OCI-LY1 (cell line): ENCODE data around the gene KRTAP3-2.

Experiments
- H2AFZ ChIP-seq: fragments of 200-600 bp; sonication (generic), shearing (Covaris generic); 2 replicates; pipeline ENCODE4 v1.6.0; 2014; ENCODE audit warnings: antibody characterized with exemption, mild to moderate bottlenecking, low read length
- H3F3A ChIP-seq: fragments of 200-600 bp; sonication (generic), shearing (Covaris generic); 2 replicates; pipeline ENCODE4 v1.6.0; 2014; ENCODE audit warnings: mild to moderate bottlenecking, antibody characterized with exemption, low read length, moderate library complexity; ENCODE audit not compliant: insufficient read depth
- H3K27ac ChIP-seq: fragments of 200-600 bp; sonication (generic); 2 replicates; pipeline ENCODE4 v1.5.1; 2014; ENCODE audit warnings: low read length, mixed run types, mild to moderate bottlenecking, low read depth; ENCODE audit not compliant: poor library complexity, severe bottlenecking
- H3K27me3 ChIP-seq: fragments of 200-600 bp; sonication (generic); 2 replicates; pipeline ENCODE4 v1.6.0; 2014; ENCODE audit warnings: antibody characterized with exemption, mild to moderate bottlenecking, low read length, moderate library complexity; ENCODE audit not compliant: insufficient read depth
- H3K36me3 ChIP-seq: fragments of 200-600 bp; sonication (generic); 2 replicates; pipeline ENCODE4 v1.6.1; 2014; ENCODE audit warnings: mild to moderate bottlenecking, antibody characterized with exemption, low read length, moderate library complexity, mixed read lengths; ENCODE audit not compliant: insufficient read depth
- H3K4me1 ChIP-seq: fragments of 200-600 bp; sonication (generic); 2 replicates; pipeline ENCODE4 v1.5.1; 2014; ENCODE audit warnings: mild to moderate bottlenecking, low read length, moderate library complexity; ENCODE audit not compliant: insufficient read depth, severe bottlenecking
- H3K4me2 ChIP-seq: fragments of 200-600 bp; sonication (generic), shearing (Covaris generic); 2 replicates; pipeline ENCODE4 v1.6.1; 2014; ENCODE audit warnings: low read length
- H3K4me3 ChIP-seq: fragments of 200-600 bp; sonication (generic); 2 replicates; pipeline ENCODE4 v1.5.1; 2014; ENCODE audit warnings: low read length, low read depth, mild to moderate bottlenecking, mixed read lengths; ENCODE audit not compliant: poor library complexity, severe bottlenecking
- H3K79me2 ChIP-seq: fragments of 200-600 bp; shearing (Covaris generic); 2 replicates; pipeline ENCODE4 v1.6.1; 2016; ENCODE audit warnings: mixed run types, low read length, mixed read lengths; ENCODE audit not compliant: insufficient read depth
- H3K9ac ChIP-seq: fragments of 200-600 bp; sonication (generic), shearing (Covaris generic); 2 replicates; pipeline ENCODE4 v1.6.1; 2014; ENCODE audit warnings: mild to moderate bottlenecking, low read length, mixed read lengths
- H3K9me2 ChIP-seq: fragments of 200-600 bp; sonication (generic), shearing (Covaris generic); 2 replicates; pipeline ENCODE4 v1.6.1; 2014; ENCODE audit warnings: low read depth, mild to moderate bottlenecking, low read length, mixed read lengths
- H3K9me3 ChIP-seq: fragments of 200-600 bp; shearing (Covaris generic); 2 replicates; pipeline ENCODE4 v1.6.1; 2014; ENCODE audit warnings: low read length, mixed read lengths
- H4K20me1 ChIP-seq: fragments of 200-600 bp; sonication (generic), shearing (Covaris generic); 2 replicates; pipeline ENCODE4 v1.6.0; 2016; ENCODE audit warnings: mild to moderate bottlenecking, low read length; ENCODE audit not compliant: insufficient read depth
- EZH2 ChIP-seq: fragments of 200-600 bp; sonication (generic), shearing (Covaris generic); IDR thresholded peaks from 2 replicates; pipeline ENCODE4 v1.8.0; 2017; ENCODE audit warnings: borderline replicate concordance, mixed run types, mild to moderate bottlenecking, antibody characterized with exemption, low read length, moderate library complexity, mixed read lengths
- TF ChIP-seq, protein P1 (sequence below): fragments of 200-600 bp; sonication (generic), shearing (Covaris generic); IDR thresholded peaks from 2 replicates; pipeline ENCODE4 v1.5.1; 2017; ENCODE audit warnings: mild to moderate bottlenecking, antibody characterized with exemption, low read length, moderate library complexity, mixed read lengths

The KRTAP3-2 gene

DNA sequence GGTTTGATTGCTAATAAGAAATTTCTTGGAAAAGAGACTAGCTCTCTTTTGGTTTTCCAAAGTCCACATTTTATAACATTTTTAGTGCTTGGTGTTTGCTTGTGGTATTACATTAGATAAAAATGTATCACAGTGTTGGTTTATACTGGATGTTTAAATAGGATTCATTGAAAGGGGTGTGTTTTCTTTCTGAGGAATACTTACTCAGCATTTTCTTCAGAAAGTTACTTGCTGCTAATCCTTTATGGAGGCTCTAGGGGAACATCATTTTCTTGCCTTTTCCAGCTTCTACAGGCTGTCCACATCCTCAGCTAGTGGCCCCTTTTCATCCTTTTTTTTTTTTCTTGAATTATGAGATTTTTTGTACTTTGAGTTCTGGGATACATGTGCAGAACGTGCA lies 32.1 kb downstream of the KRTAP3-2 start:
- Histone ChIP-seq H3K36me3 (no peaks in the 10 kb centered on the region), H3K9ac (no peak overlapping the region), H3K79me2 (no peaks in the 10 kb centered on the region), H3K27ac (no peak overlapping the region), H3F3A (no peaks in the 10 kb centered on the region), H3K4me1 (no peaks in the 10 kb centered on the region), H3K4me3 (no peak overlapping the region), H3K27me3 (no peaks in the 10 kb centered on the region), H3K9me3 (no peaks in the 10 kb centered on the region), H4K20me1 (no peaks in the 10 kb centered on the region), H3K9me2 (no peaks in the 10 kb centered on the region), H3K4me2 (no peak overlapping the region), H2AFZ (no peak overlapping the region)
- TF ChIP-seq, protein P1, sequence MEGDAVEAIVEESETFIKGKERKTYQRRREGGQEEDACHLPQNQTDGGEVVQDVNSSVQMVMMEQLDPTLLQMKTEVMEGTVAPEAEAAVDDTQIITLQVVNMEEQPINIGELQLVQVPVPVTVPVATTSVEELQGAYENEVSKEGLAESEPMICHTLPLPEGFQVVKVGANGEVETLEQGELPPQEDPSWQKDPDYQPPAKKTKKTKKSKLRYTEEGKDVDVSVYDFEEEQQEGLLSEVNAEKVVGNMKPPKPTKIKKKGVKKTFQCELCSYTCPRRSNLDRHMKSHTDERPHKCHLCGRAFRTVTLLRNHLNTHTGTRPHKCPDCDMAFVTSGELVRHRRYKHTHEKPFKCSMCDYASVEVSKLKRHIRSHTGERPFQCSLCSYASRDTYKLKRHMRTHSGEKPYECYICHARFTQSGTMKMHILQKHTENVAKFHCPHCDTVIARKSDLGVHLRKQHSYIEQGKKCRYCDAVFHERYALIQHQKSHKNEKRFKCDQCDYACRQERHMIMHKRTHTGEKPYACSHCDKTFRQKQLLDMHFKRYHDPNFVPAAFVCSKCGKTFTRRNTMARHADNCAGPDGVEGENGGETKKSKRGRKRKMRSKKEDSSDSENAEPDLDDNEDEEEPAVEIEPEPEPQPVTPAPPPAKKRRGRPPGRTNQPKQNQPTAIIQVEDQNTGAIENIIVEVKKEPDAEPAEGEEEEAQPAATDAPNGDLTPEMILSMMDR, result no peak
- no peak for TF ChIP-seq EZH2

DNA sequence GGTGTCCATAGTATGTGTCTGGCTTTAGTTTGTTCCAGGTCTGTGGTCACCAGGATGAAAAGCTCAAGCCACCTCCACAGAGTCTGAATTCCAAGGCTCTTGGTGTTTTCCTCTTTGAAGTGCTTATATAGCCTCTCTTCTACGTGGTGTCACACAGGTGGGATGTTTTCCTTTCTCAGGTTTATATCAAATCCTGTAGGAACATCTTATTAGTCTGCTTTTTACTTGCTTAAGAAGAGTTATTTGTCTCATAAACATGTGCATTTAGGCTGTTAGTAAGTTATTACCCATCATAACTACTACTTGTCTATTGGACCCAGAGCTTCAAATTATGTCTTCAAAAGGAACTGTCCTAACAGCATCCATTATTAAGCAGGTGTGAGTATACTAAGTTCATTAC lies 32.9 kb downstream of the KRTAP3-2 start, which contains the start of gene KRT39:
KRT39 (minus strand) TSS at position 101 of the 400 bp plus-strand sequence; CDS start at position 9, 92 bp downstream.
- Histone ChIP-seq H2AFZ (no peak within 1 kb of the TSS), H3K4me3 (no peak within 1 kb of the TSS), H3K79me2 (no peaks in the 10 kb centered on the region), H3K27ac (no peak within 1 kb of the TSS), H3F3A (no peaks in the 10 kb centered on the region), H3K9ac (no peak within 1 kb of the TSS), H4K20me1 (no peaks in the 10 kb centered on the region), H3K9me2 (no peaks in the 10 kb centered on the region), H3K27me3 (no peaks in the 10 kb centered on the region), H3K36me3 (no peaks in the 10 kb centered on the region), H3K9me3 (no peaks in the 10 kb centered on the region), H3K4me2 (no peak within 1 kb of the TSS), H3K4me1 (no peaks in the 10 kb centered on the region)
- TF ChIP-seq, protein P1, result no peak
- TF ChIP-seq EZH2, result no peak

DNA sequence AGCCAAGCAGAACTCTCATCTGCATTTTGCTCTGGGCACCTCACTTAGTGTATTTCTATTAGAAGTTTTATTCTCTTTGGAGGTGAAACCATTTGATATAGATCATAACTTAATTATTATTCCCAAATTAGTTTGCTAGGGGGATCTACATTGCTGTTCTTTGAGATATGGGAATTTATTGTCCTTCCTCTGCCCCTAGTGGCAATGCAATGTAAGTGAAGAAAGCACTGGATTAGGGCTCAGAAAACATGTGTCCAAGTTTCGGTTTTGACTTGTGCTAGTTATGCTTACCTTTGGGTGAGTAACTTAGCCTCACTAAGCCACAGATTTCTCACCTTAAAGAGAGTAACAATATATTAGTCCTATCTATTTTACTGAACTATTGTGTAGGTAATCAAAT lies 35.9 kb downstream of the KRTAP3-2 start:
- Histone ChIP-seq H3K4me3 (no peak overlapping the region), H3F3A (no peaks in the 10 kb centered on the region), H3K9ac (no peak overlapping the region), H3K36me3 (no peaks in the 10 kb centered on the region), H3K4me2 (no peak overlapping the region), H2AFZ (no peak overlapping the region), H3K9me3 (no peaks in the 10 kb centered on the region), H3K9me2 (no peaks in the 10 kb centered on the region), H3K27ac (no peak overlapping the region), H3K27me3 (no peaks in the 10 kb centered on the region), H4K20me1 (no peaks in the 10 kb centered on the region), H3K4me1 (no peaks in the 10 kb centered on the region), H3K79me2 (no peaks in the 10 kb centered on the region)
- TF ChIP-seq, protein P1, result peak; percentile 66
- no peak for TF ChIP-seq EZH2
